Measurements from ENCODE around the gene EDARADD. TPM values are rescaled to one million over a fixed set of nuclear protein-coding genes. Genes with fewer than 3 reads are reported as not detected.
"Not testable (repeated sequence)": the region's sequence is repeated elsewhere in the genome, so short reads cannot be mapped to it uniquely, and the experiment has no call there.

EDARADD gene
- polyA plus RNA-seq, 1 donor = 0.66 TPM

DNA sequence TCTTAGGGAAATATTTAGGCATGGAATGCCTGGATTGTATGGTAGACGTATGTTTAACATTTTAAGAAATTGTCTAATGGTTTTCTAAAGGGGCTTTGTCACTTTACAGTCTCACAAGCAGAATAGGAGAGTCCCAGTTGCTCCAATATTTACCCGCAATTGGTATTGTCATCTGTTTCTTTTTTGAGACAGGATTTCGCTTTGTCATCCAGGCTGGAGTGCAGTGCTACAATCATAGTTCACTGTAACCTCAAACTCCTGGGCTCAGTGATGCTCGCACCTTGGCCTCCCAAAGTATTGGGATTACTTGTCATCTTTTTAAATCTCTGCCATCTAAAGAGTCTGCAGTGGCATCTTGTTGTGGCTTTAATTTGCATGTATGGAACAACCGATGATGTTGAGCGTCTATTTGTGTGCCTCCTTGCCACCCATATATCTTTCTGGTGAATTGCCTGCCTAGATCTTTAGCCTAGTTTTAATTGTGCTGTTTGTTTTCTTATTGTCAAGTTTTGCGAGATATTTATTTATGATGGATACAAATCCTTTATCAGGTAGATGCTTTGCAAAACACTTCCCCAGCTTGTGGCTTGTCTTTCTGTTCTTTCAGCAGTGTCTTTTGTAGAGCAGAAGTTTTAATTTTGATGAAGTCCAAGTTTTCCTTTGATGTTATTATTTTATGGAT, 32.0 kb upstream of the EDARADD start:
- DNase-seq = no peak

DNA sequence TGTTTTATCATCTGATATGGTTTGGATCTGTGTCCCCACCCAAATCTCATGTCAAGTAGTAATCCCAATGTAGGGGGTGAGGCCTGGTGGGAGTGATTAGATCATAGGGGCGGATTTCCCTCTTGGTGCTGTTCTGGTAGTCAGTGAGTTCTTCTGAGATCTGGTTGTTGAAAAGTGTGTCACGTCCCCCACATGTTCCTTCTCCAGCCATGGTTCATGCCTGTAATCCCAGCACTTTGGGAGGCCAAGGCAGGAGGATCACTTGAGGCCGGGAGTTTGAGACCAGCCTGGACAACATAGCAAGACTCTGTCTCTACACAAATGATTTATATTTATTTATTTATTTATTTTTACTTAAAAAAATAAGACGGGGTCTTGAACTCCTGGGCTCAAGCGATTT, 30.8 kb upstream of the EDARADD start:
- WGBS (ENCODE audit: insufficient coverage, low lambda C conversion rate) = 100% methylated on average over 2 of the region's 5 CpGs

More for the DNA sequence above, 32.0 kb upstream of the EDARADD start:
- H3K27me3 ChIP-seq (ENCODE audit: control insufficient read depth, insufficient read depth, low read length) = no peaks in the 10 kb centered on the region
- no peak overlapping the region for H3K27ac ChIP-seq (ENCODE audit: low read length)
- H3K4me3 ChIP-seq (ENCODE audit: low read length) = no peak overlapping the region
- no peaks in the 10 kb centered on the region for H3K4me1 ChIP-seq (ENCODE audit: control insufficient read depth, insufficient read depth, low read length)
- WGBS (ENCODE audit: insufficient coverage, low lambda C conversion rate) = 100% methylated on average over 2 of the region's 7 CpGs
- no peaks in the 10 kb centered on the region for H3K9me3 ChIP-seq (ENCODE audit: control insufficient read depth, low read depth, low read length)
- no peaks in the 10 kb centered on the region for H3K36me3 ChIP-seq (ENCODE audit: control insufficient read depth, insufficient read depth, low read length)

DNA sequence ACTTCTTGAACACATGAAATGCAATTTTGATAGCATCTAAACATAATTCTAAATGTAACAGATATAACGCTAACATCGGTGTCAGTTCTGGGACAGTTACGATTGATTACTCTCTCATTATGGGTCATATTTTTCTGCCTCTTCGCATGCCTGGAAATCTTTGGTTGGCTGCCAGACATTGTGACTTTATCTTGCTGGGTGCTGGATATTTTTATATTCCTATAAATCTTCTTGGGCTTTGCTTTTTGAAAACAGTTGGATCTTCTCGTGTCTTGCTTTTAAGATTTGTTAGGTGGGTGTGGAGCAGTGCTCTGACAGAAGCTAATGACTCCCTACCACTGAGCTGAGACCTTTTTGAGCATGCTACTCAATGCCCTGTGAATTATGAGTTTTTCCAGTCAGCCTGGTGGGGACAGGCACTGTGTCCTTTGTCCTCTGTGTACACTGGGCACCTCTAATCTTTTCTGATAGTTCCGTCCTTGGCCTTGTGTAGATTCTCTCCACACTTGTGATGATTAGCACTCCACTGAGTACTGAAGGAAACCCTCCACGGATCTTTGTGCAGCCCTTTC, 28.0 kb upstream of the EDARADD start:
- WGBS (ENCODE audit: insufficient coverage, low lambda C conversion rate) = 37% methylated on average over 2 of the region's 7 CpGs
- H3K27ac ChIP-seq (ENCODE audit: low read length) = no peak overlapping the region
- DNase-seq = no peak
- H3K4me3 ChIP-seq (ENCODE audit: low read length) = no peak overlapping the region
- H3K27me3 ChIP-seq (ENCODE audit: control insufficient read depth, insufficient read depth, low read length) = no peaks in the 10 kb centered on the region
- H3K4me1 ChIP-seq (ENCODE audit: control insufficient read depth, insufficient read depth, low read length) = no peaks in the 10 kb centered on the region
- no peaks in the 10 kb centered on the region for H3K36me3 ChIP-seq (ENCODE audit: control insufficient read depth, insufficient read depth, low read length)
- H3K9me3 ChIP-seq (ENCODE audit: control insufficient read depth, low read depth, low read length) = no peaks in the 10 kb centered on the region

More for the DNA sequence above, 30.8 kb upstream of the EDARADD start:
- no peaks in the 10 kb centered on the region for H3K27me3 ChIP-seq (ENCODE audit: control insufficient read depth, insufficient read depth, low read length)
- H3K4me1 ChIP-seq (ENCODE audit: control insufficient read depth, insufficient read depth, low read length) = no peaks in the 10 kb centered on the region
- no peak overlapping the region for H3K27ac ChIP-seq (ENCODE audit: low read length)
- DNase-seq = no peak
- H3K4me3 ChIP-seq (ENCODE audit: low read length) = no peak overlapping the region
- H3K36me3 ChIP-seq (ENCODE audit: control insufficient read depth, insufficient read depth, low read length) = no peaks in the 10 kb centered on the region
- no peaks in the 10 kb centered on the region for H3K9me3 ChIP-seq (ENCODE audit: control insufficient read depth, low read depth, low read length)

DNA sequence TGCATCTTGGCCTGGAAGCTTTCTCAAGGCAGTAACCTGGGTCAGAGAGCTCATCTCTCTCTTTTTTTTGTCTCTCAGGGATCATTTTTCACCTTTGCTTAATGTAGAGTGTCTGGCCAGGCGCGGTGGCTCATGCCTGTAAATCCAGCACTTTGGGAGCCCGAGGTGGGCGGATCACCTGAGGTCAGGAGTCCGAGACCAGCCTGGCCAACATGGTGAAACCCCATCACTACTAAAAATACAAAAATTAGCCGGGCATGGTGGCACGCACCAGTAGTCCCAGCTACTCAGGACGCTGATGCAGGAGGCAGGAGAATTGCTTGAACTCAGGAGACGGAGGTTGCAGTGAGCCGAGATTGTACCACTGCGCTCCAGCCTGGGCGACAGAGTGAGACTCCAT, 27.4 kb upstream of the EDARADD start:
- 92% methylated on average over 2 of the region's 12 CpGs for WGBS (ENCODE audit: insufficient coverage, low lambda C conversion rate)
- H3K36me3 ChIP-seq (ENCODE audit: control insufficient read depth, insufficient read depth, low read length); H3K9me3 ChIP-seq (ENCODE audit: control insufficient read depth, low read depth, low read length); H3K27ac ChIP-seq (ENCODE audit: low read length); H3K27me3 ChIP-seq (ENCODE audit: control insufficient read depth, insufficient read depth, low read length); H3K4me1 ChIP-seq (ENCODE audit: control insufficient read depth, insufficient read depth, low read length); DNase-seq; H3K4me3 ChIP-seq (ENCODE audit: low read length): not testable (repeated sequence)

DNA sequence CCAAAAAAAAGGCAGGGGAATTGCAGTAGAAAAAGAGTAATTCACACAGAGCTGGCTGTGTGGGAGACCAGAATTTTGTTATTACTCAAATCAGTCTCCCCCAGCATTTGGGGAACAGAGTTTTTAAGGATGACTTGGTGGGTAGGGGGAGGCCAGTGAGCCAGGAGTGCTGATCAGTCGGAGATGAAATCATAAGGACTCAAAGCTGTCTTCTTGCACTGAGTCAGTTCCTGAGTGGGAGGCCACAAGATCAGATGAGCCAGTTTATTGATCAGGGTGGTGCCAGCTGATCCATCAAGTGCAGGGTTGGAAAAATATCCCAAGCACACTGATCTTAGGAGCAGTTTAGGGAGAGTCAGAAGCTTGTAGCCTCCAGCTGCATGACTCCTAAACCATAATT, 23.7 kb upstream of the EDARADD start:
- H3K27me3 ChIP-seq (ENCODE audit: control insufficient read depth, insufficient read depth, low read length) = no peaks in the 10 kb centered on the region
- WGBS (ENCODE audit: insufficient coverage, low lambda C conversion rate) = no CpG with 5 or more reads among the region's 1 CpG
- DNase-seq = no peak
- H3K4me3 ChIP-seq (ENCODE audit: low read length) = no peak overlapping the region
- no peaks in the 10 kb centered on the region for H3K4me1 ChIP-seq (ENCODE audit: control insufficient read depth, insufficient read depth, low read length)
- no peak overlapping the region for H3K27ac ChIP-seq (ENCODE audit: low read length)
- no peaks in the 10 kb centered on the region for H3K9me3 ChIP-seq (ENCODE audit: control insufficient read depth, low read depth, low read length)
- no peaks in the 10 kb centered on the region for H3K36me3 ChIP-seq (ENCODE audit: control insufficient read depth, insufficient read depth, low read length)

DNA sequence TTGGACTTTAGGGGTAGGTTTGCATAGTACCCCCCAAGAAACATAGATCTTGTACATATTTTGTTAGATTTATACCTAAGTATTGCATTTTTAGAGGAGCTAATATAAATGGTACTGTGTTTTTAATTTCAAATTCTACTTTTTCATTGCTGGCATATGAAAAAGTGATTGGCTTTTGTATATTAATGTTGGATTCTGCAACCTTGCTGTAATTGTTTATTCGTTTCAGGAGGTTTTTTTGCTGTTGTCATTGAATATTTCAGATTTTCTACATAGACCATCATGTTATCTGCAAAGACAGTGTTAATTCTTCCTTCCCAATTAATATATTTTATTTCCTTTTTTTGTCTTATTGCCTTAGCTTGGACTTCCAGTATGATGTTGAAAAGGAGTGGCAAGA, 23.0 kb upstream of the EDARADD start:
- Histone ChIP-seq H3K27ac (ENCODE audit: low read length) (no peak overlapping the region), H3K4me1 (ENCODE audit: control insufficient read depth, insufficient read depth, low read length) (no peaks in the 10 kb centered on the region), H3K9me3 (ENCODE audit: control insufficient read depth, low read depth, low read length) (no peaks in the 10 kb centered on the region), H3K36me3 (ENCODE audit: control insufficient read depth, insufficient read depth, low read length) (no peaks in the 10 kb centered on the region), H3K4me3 (ENCODE audit: low read length) (no peak overlapping the region), H3K27me3 (ENCODE audit: control insufficient read depth, insufficient read depth, low read length) (no peaks in the 10 kb centered on the region)
- WGBS (ENCODE audit: insufficient coverage, low lambda C conversion rate) = 86% methylated on average over 1 of the region's 1 CpG
- DNase-seq = no peak

DNA sequence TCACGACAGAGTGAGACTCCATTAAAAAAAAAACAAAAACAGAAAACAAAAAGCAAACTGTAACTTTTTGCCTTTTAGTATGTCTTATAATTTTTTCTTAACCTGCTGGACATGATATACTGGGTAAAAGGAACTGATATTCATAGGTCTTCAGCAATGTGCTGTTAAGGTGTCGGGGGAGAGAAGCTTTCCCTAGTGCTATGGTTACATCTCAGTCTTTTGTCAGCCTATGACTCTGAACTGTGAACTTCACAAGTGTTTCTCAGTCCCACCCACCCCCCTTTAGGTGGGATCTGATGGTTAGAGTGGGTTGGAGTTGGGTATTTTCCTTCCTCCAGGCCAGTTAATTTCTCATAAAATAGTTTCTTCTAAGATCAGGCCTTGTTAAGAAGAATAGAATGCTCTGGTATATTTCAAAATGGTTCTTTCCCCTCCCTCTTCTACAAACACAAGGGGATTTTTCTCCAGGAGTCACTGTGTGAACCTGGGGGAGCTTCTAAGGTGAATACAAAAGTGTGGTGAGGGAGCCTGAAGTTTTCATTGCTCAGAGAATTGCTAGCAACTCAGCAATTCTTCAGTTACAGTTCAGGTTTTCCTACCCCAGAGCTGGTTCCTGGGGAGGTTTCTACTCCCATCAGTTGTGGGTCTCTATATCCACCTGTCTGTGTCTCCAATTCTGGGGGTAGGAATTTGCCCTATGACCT, 16.1 kb upstream of the EDARADD start:
- Histone ChIP-seq H3K27ac (ENCODE audit: low read length) (no peak overlapping the region), H3K9me3 (ENCODE audit: control insufficient read depth, low read depth, low read length) (peaks cover 7% of the 10 kb centered on the region), H3K4me3 (ENCODE audit: low read length) (no peak overlapping the region), H3K36me3 (ENCODE audit: control insufficient read depth, insufficient read depth, low read length) (no peaks in the 10 kb centered on the region), H3K4me1 (ENCODE audit: control insufficient read depth, insufficient read depth, low read length) (no peaks in the 10 kb centered on the region), H3K27me3 (ENCODE audit: control insufficient read depth, insufficient read depth, low read length) (no peaks in the 10 kb centered on the region)
- WGBS (ENCODE audit: insufficient coverage, low lambda C conversion rate) = no CpG with 5 or more reads among the region's 2 CpGs
- DNase-seq = no peak

DNA sequence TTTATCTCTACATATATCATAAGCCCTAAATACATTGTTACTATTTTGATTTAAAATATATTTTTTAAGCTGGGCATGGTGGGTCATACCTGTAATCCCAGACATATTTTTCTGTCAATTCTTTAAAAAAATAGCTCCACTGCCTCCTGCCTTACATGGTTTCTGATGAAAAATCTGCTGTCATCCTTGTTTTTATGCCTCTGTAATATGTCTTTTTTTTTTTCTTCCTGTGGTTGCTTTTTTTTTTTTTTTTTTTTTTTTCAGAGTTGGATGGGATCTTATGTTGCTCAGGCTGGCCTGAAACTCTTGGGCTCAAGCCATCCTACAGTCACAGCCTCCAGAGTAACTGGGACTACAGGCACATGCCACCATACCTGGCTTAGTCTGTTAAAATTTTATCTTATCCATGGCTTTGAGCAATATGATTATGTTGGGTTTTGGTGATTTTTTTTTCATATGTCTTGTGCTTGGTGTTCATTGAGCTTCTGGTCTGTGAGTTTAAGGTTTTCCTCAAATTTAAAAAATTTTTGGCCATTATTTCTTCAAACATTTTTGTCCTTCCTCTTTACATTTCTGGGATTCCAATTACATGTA, 12.4 kb upstream of the EDARADD start:
- H3K4me1 ChIP-seq (ENCODE audit: control insufficient read depth, insufficient read depth, low read length) = no peaks in the 10 kb centered on the region
- peaks cover 7% of the 10 kb centered on the region for H3K9me3 ChIP-seq (ENCODE audit: control insufficient read depth, low read depth, low read length)
- no peak overlapping the region for H3K27ac ChIP-seq (ENCODE audit: low read length)

DNA sequence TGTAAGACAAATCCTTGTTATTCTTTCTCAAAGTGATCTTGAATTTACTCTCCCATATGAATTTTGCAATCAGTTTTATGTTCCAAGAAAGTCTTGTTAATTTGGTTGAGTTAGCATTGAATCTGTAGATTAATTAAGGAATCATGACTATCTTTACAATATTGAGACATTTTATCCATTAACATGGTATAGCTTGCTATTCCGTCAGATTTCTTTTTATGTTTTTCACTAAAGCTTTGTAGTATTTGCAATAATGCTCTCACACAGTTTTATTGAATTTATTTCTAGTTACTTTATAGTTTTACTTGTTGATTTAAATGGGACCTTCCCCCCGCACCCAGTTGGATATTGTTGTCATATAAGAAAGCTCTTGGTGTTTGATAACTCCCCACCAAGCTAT, 5.8 kb upstream of the EDARADD start:
- no peak overlapping the region for H3K4me3 ChIP-seq (ENCODE audit: low read length)
- no peak overlapping the region for H3K27ac ChIP-seq (ENCODE audit: low read length)
- whole genome bisulfite sequencing (ENCODE audit: insufficient coverage, low lambda C conversion rate) = 100% methylated on average over 1 of the region's 2 CpGs
- DNase-seq = no peak
- peaks cover 7% of the 10 kb centered on the region for H3K27me3 ChIP-seq (ENCODE audit: control insufficient read depth, insufficient read depth, low read length)
- no peaks in the 10 kb centered on the region for H3K36me3 ChIP-seq (ENCODE audit: control insufficient read depth, insufficient read depth, low read length)
- no peaks in the 10 kb centered on the region for H3K4me1 ChIP-seq (ENCODE audit: control insufficient read depth, insufficient read depth, low read length)
- no peaks in the 10 kb centered on the region for H3K9me3 ChIP-seq (ENCODE audit: control insufficient read depth, low read depth, low read length)

More for the DNA sequence above, 12.4 kb upstream of the EDARADD start:
- Histone ChIP-seq H3K4me3 (ENCODE audit: low read length) (no peak overlapping the region), H3K27me3 (ENCODE audit: control insufficient read depth, insufficient read depth, low read length) (no peaks in the 10 kb centered on the region), H3K36me3 (ENCODE audit: control insufficient read depth, insufficient read depth, low read length) (no peaks in the 10 kb centered on the region)
- no peak for DNase-seq

DNA sequence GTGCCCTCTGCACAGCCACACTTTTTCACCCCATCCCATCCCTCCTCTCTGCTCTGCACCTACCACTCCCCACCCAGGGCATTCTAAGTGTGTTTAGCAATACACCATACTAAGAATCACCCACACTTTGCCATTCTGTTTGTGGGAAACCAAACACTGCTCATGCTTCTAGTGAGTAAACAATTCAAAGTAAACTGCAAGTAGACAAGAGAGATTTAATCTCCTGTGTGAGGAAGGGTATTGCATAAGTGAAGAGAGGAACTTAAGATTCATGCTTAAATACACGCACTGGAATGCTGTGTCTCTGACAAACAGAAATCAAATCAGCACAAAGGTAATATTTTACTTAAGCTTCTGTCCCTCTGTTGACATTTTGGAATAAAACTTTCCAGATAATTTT, 4.8 kb upstream of the EDARADD start:
- H3K4me3 ChIP-seq (ENCODE audit: low read length) = no peak overlapping the region
- H3K36me3 ChIP-seq (ENCODE audit: control insufficient read depth, insufficient read depth, low read length) = no peaks in the 10 kb centered on the region
- DNase-seq = no peak
- H3K27ac ChIP-seq (ENCODE audit: low read length) = no peak overlapping the region
- no peaks in the 10 kb centered on the region for H3K4me1 ChIP-seq (ENCODE audit: control insufficient read depth, insufficient read depth, low read length)
- no CpG with 5 or more reads among the region's 1 CpG for WGBS (ENCODE audit: insufficient coverage, low lambda C conversion rate)
- no peaks in the 10 kb centered on the region for H3K9me3 ChIP-seq (ENCODE audit: control insufficient read depth, low read depth, low read length)
- H3K27me3 ChIP-seq (ENCODE audit: control insufficient read depth, insufficient read depth, low read length) = peaks cover 12% of the 10 kb centered on the region

All from large intestine (tissue), 3 donors.